HG03558 (cell line): Measurements from ENCODE around the gene C1QL1.
"Not testable (repeated sequence)": the region's sequence is repeated elsewhere in the genome, so short reads cannot be mapped to it uniquely, and the experiment has no call there.

Experiments used
- ATAC-seq: cut with Tn5 transposase; IDR thresholded peaks from one replicate; pipeline ENCODE4 v1.9.1; 2021; ENCODE audit warnings: moderate number of reproducible peaks; ENCODE audit not compliant: unreplicated experiment; ENCODE audit errors: extremely low read depth

Gene C1QL1

DNA sequence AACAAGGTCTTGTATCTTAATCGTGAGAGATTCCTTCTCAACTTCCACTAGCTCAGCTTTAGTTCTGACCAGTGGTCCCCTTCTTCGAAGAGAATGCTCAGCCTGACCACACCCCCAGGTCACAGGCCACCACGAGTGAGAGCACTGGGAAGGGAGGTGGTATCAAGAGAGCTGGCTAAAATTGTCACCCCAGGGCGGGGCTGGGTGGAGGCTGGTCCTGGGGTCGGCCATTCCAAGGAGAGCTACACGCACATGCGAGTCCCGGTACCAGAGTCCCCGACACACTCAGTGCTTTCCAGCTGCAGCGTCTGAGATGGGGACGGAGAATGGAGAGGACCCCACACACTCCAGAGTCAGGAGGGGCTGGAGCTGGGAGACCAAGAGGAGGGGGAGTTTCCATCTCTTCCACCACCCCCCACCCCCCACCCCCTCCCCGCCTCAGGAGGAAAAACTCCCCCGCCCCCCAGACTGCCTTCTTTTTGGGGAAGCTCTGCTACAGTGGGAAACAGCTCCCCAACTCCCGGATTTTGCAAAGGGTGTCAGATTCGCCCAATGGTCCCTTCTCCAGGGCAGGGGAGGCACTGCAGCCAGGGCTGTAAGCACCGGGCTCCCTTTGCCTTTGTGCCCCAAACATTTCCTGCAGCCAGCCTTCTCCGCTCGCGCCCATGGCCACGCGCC is 1.6 kb downstream of the C1QL1 start:
- ATAC-seq: no peak

DNA sequence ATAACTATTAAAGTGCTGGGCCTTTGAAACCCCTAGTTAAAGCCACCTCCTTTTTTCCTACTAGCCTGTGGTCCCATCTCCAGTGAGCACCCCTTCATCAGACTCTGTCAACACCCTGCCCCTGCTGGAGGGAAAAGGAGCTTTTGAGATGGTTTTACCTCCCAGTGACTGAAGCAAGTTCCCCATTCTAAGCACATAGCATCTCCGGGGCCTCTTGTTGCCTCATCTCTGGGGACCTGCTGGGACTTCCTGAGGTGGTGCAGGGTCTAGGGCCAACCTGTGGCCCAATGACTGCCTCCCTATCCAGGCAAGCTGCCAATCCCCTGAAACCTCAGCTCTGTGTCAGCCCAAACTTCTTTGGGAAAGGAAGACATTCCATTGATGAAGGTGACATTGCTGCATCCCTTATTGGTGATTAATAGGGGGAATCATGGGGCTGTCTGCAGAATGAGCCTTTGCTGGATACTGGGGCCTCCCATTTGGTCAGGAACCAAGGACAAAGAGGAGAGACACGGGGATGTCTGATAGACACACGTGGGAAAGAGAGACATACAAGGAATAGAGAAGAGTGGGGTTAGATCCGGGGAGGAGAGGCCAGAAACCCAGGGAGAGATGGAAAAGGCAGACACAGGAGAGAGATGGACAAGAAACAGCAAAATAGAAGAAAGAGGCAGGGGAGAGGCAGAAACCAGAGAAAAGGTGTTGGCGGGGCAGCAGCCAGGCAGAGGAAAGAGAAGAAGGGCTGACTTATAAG is 2.4 kb downstream of the C1QL1 start:
- no peak for ATAC-seq

GRCh38 chr17:44961921-44962350 is 6.2 kb downstream of the C1QL1 start:
- no peak for ATAC-seq

GRCh38 chr17:44960691-44961090 is 7.4 kb downstream of the C1QL1 start:
- ATAC-seq: no peak

DNA sequence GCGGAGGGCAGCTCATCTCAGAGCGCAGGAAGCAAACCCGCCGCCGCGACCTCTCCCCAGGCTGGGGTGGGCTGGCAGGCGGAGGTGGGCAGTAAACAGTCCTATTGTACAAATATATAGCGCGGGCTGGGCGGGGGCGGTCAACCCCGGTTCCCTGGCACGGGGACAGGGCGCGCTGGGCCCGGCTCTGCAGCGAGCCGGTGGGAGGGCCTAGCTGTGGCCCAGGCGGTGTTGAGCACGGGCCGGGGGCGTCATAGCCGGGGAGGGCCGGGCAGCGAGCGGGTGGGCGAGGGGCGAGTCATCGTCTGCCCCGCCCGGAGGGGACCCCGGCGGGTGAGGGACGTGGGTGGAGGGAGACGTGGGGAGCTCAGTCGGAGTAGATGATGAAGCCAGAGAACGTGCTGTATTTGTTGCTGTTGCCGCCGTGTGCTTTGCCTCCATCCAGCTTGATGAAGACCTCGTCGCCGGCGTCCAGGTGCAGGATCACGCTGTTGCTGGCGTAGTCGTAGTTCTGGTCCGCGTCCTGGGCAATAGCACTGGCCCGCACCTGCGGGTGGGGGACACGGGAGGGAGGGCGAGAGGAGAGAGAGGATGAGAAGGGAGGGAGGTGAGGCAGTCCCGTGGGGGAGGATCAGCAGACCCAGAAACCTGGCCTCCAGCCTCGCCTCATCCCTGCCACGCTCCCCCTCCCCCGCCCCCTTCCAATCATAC is 8.1 kb downstream of the C1QL1 start:
- ATAC-seq: no peak

GRCh38 chr17:44956998-44957981 is 10.8 kb downstream of the C1QL1 start:
- no peak for ATAC-seq

DNA sequence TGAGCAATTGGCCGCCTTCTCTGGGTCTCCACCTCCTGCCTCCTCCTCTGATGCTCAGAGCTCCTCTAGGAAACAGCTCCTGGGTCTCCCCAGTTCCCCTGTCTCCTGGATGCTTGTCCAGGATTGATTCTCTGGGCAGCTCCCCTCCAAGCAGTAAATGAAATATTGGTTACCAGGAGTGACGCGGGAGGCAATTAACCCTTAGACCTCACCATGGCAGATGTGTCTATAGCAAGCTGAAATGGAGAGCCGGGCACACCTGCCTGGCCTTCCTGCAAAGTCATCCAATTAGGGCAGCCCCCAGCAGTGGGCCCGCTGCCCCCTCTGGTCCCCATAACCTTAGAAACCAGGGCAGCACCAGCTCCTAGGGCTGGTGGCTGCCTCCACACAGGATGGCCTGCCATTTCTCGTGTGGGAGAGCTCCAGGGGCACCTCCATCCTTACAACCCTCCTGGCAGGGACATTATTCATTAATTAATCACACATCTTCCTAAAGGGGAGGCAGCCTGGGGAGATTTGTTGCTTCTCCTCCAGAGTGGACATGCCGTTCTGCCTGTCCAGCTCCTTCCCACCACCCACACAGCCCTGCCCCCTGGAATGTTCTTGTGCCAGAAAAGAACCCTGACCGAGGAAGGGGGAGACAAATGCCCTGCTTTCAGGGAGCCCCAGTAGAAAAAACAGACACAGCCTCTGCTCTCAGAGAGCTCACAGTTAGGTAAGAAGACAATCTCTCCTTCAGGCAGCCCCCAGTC is 12.3 kb downstream of the C1QL1 start:
- ATAC-seq: no peak

DNA sequence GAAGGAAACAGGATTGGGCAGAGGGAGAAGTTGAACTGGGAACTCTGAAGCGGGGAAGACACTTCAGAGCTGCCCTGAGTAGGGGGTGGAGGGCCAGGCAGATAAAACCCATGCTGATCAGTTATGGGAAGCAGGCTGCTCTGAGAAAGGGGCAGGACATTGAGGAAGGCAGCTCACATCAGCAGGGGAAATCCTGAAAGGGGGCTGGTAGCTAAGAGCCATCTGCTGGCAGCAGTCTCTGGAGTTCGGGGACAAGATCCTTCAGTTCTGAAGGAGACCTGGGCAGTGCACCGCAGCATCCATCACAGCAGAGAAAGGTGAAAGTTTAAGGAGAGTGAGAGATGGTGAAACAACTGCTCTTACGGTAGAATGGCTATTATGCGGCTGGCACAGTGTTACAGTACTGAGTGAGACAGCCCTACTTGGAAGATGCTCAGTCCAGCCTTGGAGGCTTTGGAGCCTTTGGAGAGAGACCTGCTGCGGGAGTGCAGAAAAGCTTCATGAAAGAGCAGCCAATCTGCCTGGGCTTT is 15.1 kb downstream of the C1QL1 start:
- ATAC-seq: no peak

GRCh38 chr17:44948315-44948795 is 19.7 kb downstream of the C1QL1 start:
- no peak for ATAC-seq

GRCh38 chr17:44947461-44948314 is 20.4 kb downstream of the C1QL1 start, which contains the start of gene KIF18B:
TSS of gene KIF18B (minus strand) at chr17:44947773. CDS start at chr17:44936344, 11,429 bp downstream.
- peak; percentile 74 for ATAC-seq

GRCh38 chr17:44945652-44946051 is 22.5 kb downstream of the C1QL1 start:
- not testable (repeated sequence) for ATAC-seq

DNA sequence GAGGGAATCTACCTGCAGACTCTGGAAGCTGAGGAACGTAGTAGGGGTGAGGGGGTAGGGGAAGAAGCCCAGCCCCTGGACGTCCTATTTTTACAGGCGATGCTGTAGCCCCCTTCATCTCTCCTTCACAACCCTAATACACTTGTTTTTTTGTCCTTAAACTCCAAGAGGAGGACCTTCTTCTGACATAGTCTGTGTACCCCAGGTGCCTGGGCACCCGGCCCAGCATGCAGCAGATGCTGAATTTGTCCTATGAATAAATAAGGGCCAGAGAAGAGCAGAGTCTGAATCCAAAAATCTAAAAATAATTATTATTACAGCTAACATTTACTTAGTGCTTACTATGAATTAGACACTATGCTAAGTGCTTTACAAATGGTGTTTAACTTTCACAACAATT is 25.6 kb downstream of the C1QL1 start:
- no peak for ATAC-seq

- no peak for ATAC-seq
Measured at GRCh38 chr17:44941712-44942331, 26.3 kb downstream of the C1QL1 start.

DNA sequence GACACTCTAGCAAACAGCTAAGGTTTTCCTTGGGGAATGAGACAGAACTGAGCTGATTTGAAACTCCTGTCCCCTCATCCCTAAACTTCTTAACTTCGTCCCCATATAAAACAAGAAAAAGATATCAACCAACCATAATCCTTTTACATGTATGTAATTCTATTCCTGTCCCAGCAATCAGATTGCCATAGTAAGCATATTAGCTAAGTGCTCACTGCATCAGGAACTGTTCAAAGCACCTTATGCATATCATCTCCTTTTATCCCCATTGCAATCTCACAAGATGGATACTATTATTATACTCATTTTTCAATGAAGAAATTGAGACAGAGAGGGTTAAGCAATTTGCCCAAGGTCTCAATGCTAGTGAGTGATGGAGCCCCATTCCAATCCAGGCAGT is 27.3 kb downstream of the C1QL1 start:
- no peak for ATAC-seq

- ATAC-seq: no peak
Measured at GRCh38 chr17:44940317-44940716, 27.8 kb downstream of the C1QL1 start.

DNA sequence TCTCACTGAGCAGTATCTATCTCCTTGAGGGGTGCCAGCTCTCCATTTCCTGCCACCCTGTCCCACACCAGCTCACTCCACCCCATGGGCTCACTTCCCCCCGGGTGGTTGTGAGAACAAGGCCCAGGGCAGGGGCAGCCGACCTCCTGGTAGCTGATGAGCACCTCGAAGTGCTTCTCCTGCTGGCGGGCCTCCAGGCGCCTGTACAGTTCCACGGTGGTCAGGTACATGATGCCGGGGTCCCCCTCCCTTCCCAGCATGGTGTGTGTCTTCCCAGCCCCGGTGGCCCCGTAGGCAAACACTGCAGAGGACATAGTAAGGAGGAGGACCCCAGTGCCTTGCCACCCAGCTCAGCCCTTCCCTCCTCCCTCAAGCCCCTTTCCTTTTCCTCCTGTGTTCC is 33.0 kb downstream of the C1QL1 start:
- no peak for ATAC-seq

DNA sequence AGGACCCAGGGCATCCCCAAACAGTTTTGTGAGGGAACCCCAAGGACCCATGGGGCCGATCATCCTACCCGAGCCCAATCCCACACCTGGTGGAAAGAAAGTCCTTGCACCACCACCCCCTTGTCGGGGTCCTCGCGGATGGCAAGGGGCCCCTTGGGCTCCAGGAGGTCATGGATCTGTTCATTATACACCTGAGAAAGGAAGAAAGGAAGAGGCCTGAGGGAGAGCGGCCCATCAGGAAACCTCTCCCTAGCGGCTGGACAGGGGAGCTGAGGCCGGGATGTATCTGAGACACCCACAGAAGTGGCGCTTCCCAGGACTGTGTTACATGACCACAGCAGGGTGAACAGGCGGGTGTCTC is 33.4 kb downstream of the C1QL1 start:
- no peak for ATAC-seq
